ENCODE results near the gene SCN10A.

Gene SCN10A

DNA sequence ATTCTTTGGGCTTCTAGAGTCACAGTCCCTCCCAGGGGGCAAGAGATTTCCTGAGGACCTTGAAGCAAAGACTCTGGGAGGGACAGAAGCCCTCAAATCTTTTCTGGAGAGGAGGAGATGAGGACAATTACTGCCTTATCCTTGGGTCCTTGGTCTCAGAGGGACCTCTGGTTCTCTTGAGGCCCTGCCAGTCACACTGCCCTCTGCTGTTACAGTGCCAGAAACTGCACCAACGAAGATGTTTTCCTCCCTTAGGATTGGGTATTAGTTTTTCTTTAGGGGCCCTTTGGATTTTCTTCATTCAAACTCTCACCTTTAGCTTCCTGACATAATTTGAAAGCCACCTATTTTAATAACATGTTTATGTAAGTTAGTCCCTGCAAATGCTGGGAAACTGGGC lies 108.3 kb downstream of the SCN10A start:
- TF ChIP-seq CTCF (IDR thresholded peaks at IDR 0.05; ENCODE audit: insufficient read depth, low read length, poor library complexity, severe bottlenecking) (no peak), EZH2phosphoT487 (conservative IDR thresholded peaks at IDR 0.05; ENCODE audit: low read length) (no peak)
- Histone ChIP-seq H3K9me2 (replicated peaks; ENCODE audit: insufficient read depth, low read length) (no peaks in the 10 kb centered on the region), H2AFZ (ENCODE audit: low read depth, low read length, severe bottlenecking) (no peak overlapping the region), H3K9ac (ENCODE audit: low read length) (no peak overlapping the region), H3K27ac (ENCODE audit: low read depth, low read length) (no peak overlapping the region), H3K9me3 (ENCODE audit: insufficient read depth, low read length) (no peaks in the 10 kb centered on the region), H3K27me3 (ENCODE audit: low read length) (0 out of 2 replicates have a peak, but pooled peaks cover 2% of the 10 kb centered on the region), H3F3A (ENCODE audit: insufficient read depth) (no peaks in the 10 kb centered on the region), H3K36me3 (ENCODE audit: low read length) (no peaks in the 10 kb centered on the region), H4K20me1 (ENCODE audit: low read depth, low read length) (no peaks in the 10 kb centered on the region), H3K4me3 (ENCODE audit: insufficient read depth, low read length, poor library complexity, severe bottlenecking) (no peak overlapping the region), H3K4me2 (ENCODE audit: low read depth, low read length, poor library complexity, severe bottlenecking) (no peak overlapping the region), H3K79me2 (ENCODE audit: insufficient read depth, low read length) (no peaks in the 10 kb centered on the region)

- TF ChIP-seq EZH2phosphoT487 (conservative IDR thresholded peaks at IDR 0.05; ENCODE audit: low read length) (no peak), CTCF (IDR thresholded peaks at IDR 0.05; ENCODE audit: insufficient read depth, low read length, poor library complexity, severe bottlenecking) (no peak)
- H4K20me1 ChIP-seq (ENCODE audit: low read depth, low read length) = no peaks in the 10 kb centered on the region
- no peaks in the 10 kb centered on the region for H3F3A ChIP-seq (ENCODE audit: insufficient read depth)
- H3K27me3 ChIP-seq (ENCODE audit: low read length) = 0 out of 2 replicates have a peak, but pooled peaks cover 2% of the 10 kb centered on the region
- H3K4me3 ChIP-seq (ENCODE audit: insufficient read depth, low read length, poor library complexity, severe bottlenecking) = no peak overlapping the region
- H3K36me3 ChIP-seq (ENCODE audit: low read length) = no peaks in the 10 kb centered on the region
- H3K9ac ChIP-seq (ENCODE audit: low read length) = no peak overlapping the region
- H3K79me2 ChIP-seq (ENCODE audit: insufficient read depth, low read length) = no peaks in the 10 kb centered on the region
- no peaks in the 10 kb centered on the region for H3K9me3 ChIP-seq (ENCODE audit: insufficient read depth, low read length)
- H3K4me2 ChIP-seq (ENCODE audit: low read depth, low read length, poor library complexity, severe bottlenecking) = no peak overlapping the region
- no peaks in the 10 kb centered on the region for H3K9me2 ChIP-seq (replicated peaks; ENCODE audit: insufficient read depth, low read length)
- H3K27ac ChIP-seq (ENCODE audit: low read depth, low read length) = no peak overlapping the region
- no peak overlapping the region for H2AFZ ChIP-seq (ENCODE audit: low read depth, low read length, severe bottlenecking)
Observed at GRCh38 chr3:38706961-38707360, 109.1 kb downstream of the SCN10A start.

DNA sequence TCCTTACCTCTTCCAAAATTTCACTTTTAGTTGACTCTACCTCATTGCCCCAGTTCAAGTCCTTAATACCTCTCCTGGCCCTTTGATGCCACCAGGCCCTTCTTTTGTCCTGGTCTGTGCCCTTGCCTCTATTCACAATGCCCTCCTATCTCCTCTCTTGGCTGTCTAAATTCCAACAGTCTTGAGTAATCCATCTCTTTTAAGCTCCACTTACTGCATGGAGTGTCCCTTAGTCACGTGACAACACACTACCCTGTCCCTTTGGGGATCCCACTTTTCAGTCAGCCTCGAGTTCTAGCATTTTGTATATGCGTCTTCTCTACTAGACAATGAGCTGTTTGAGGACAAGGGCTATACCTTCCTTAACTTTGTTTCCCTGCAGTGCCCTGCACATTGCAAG lies 113.8 kb downstream of the SCN10A start:
- Histone ChIP-seq H3F3A (ENCODE audit: insufficient read depth) (no peaks in the 10 kb centered on the region), H3K9me3 (ENCODE audit: insufficient read depth, low read length) (no peaks in the 10 kb centered on the region), H3K4me2 (ENCODE audit: low read depth, low read length, poor library complexity, severe bottlenecking) (no peak overlapping the region), H3K27me3 (ENCODE audit: low read length) (no peaks in the 10 kb centered on the region), H3K9ac (ENCODE audit: low read length) (no peak overlapping the region), H3K4me3 (ENCODE audit: insufficient read depth, low read length, poor library complexity, severe bottlenecking) (no peak overlapping the region), H3K27ac (ENCODE audit: low read depth, low read length) (no peak overlapping the region), H4K20me1 (ENCODE audit: low read depth, low read length) (no peaks in the 10 kb centered on the region), H3K36me3 (ENCODE audit: low read length) (no peaks in the 10 kb centered on the region), H2AFZ (ENCODE audit: low read depth, low read length, severe bottlenecking) (no peak overlapping the region), H3K9me2 (replicated peaks; ENCODE audit: insufficient read depth, low read length) (no peaks in the 10 kb centered on the region), H3K79me2 (ENCODE audit: insufficient read depth, low read length) (no peaks in the 10 kb centered on the region)
- TF ChIP-seq EZH2phosphoT487 (conservative IDR thresholded peaks at IDR 0.05; ENCODE audit: low read length) = no peak
- TF ChIP-seq CTCF (IDR thresholded peaks at IDR 0.05; ENCODE audit: insufficient read depth, low read length, poor library complexity, severe bottlenecking) = no peak
